Prostate gland (tissue), 2 donors: ENCODE measurements around the gene BPTF.

ENCODE experiments used
- CTCF ChIP-seq, 4 experiments: fragments of 200-600 bp in 2 of 4; fragments of 450-650 bp in 2 of 4; sonication (generic) in 2 of 4; IDR thresholded peaks; 1 replicate in 3 of 4; 2 replicates in 1 of 4; pipeline ENCODE4 v1.5.1; 2016 to 2019; ENCODE audit warnings: antibody characterized with exemption in 4 of 4, mild to moderate bottlenecking in 2 of 4, moderate library complexity in 2 of 4
- POLR2AphosphoS5 ChIP-seq: sonication (generic); formaldehyde crosslinking; IDR thresholded peaks from one replicate; pipeline ENCODE4 v1.6.1; 2017; ENCODE audit warnings: antibody characterized with exemption

- no peak for TF ChIP-seq POLR2AphosphoS5
- no peak for TF ChIP-seq CTCF (IDR thresholded peaks at IDR 0.05)
These were observed 40.8 kb upstream of the BPTF start for GRCh38 chr17:67784364-67785121.
